Lower leg skin (tissue), 3 donors: ENCODE data around the gene C16orf86.

ENCODE experiments used
- CTCF ChIP-seq, 3 donors: fragments of 450-650 bp; IDR thresholded peaks; one replicate each; pipeline ENCODE4 v1.5.1; 2016; ENCODE audit warnings: antibody characterized with exemption in 3 of 3, mild to moderate bottlenecking in 3 of 3, moderate library complexity in 2 of 3
- POLR2A ChIP-seq, 2 donors: fragments of 450-650 bp; IDR thresholded peaks; one replicate each; pipeline ENCODE4 v1.6.1; 2016 to 2017; ENCODE audit warnings: antibody characterized with exemption in 2 of 2, mild to moderate bottlenecking in 1 of 2, moderate library complexity in 1 of 2

- TF ChIP-seq POLR2A (IDR thresholded peaks at IDR 0.05), result no peak
- no peak for TF ChIP-seq CTCF (IDR thresholded peaks at IDR 0.05)
Measured at GRCh38 chr16:67703626-67704025, 37.0 kb downstream of the C16orf86 start.
